OCI-LY1 (cell line): Measurements from ENCODE around the gene GOLGA6C.
"Not testable (repeated sequence)": the region's sequence is repeated elsewhere in the genome, so short reads cannot be mapped to it uniquely, and the experiment has no call there.

Experiments used
- H2AFZ ChIP-seq: fragments of 200-600 bp; sonication (generic), shearing (Covaris generic); 2 replicates; pipeline ENCODE4 v1.6.0; 2014; ENCODE audit warnings: antibody characterized with exemption, mild to moderate bottlenecking, low read length
- H3F3A ChIP-seq: fragments of 200-600 bp; sonication (generic), shearing (Covaris generic); 2 replicates; pipeline ENCODE4 v1.6.0; 2014; ENCODE audit warnings: mild to moderate bottlenecking, antibody characterized with exemption, low read length, moderate library complexity; ENCODE audit not compliant: insufficient read depth
- H3K27ac ChIP-seq: fragments of 200-600 bp; sonication (generic); 2 replicates; pipeline ENCODE4 v1.5.1; 2014; ENCODE audit warnings: low read length, mixed run types, mild to moderate bottlenecking, low read depth; ENCODE audit not compliant: poor library complexity, severe bottlenecking
- H3K27me3 ChIP-seq: fragments of 200-600 bp; sonication (generic); 2 replicates; pipeline ENCODE4 v1.6.0; 2014; ENCODE audit warnings: antibody characterized with exemption, mild to moderate bottlenecking, low read length, moderate library complexity; ENCODE audit not compliant: insufficient read depth
- H3K36me3 ChIP-seq: fragments of 200-600 bp; sonication (generic); 2 replicates; pipeline ENCODE4 v1.6.1; 2014; ENCODE audit warnings: mild to moderate bottlenecking, antibody characterized with exemption, low read length, moderate library complexity, mixed read lengths; ENCODE audit not compliant: insufficient read depth
- H3K4me1 ChIP-seq: fragments of 200-600 bp; sonication (generic); 2 replicates; pipeline ENCODE4 v1.5.1; 2014; ENCODE audit warnings: mild to moderate bottlenecking, low read length, moderate library complexity; ENCODE audit not compliant: insufficient read depth, severe bottlenecking
- H3K4me2 ChIP-seq: fragments of 200-600 bp; sonication (generic), shearing (Covaris generic); 2 replicates; pipeline ENCODE4 v1.6.1; 2014; ENCODE audit warnings: low read length
- H3K4me3 ChIP-seq: fragments of 200-600 bp; sonication (generic); 2 replicates; pipeline ENCODE4 v1.5.1; 2014; ENCODE audit warnings: low read length, low read depth, mild to moderate bottlenecking, mixed read lengths; ENCODE audit not compliant: poor library complexity, severe bottlenecking
- H3K79me2 ChIP-seq: fragments of 200-600 bp; shearing (Covaris generic); 2 replicates; pipeline ENCODE4 v1.6.1; 2016; ENCODE audit warnings: mixed run types, low read length, mixed read lengths; ENCODE audit not compliant: insufficient read depth
- H3K9ac ChIP-seq: fragments of 200-600 bp; sonication (generic), shearing (Covaris generic); 2 replicates; pipeline ENCODE4 v1.6.1; 2014; ENCODE audit warnings: mild to moderate bottlenecking, low read length, mixed read lengths
- H3K9me2 ChIP-seq: fragments of 200-600 bp; sonication (generic), shearing (Covaris generic); 2 replicates; pipeline ENCODE4 v1.6.1; 2014; ENCODE audit warnings: low read depth, mild to moderate bottlenecking, low read length, mixed read lengths
- H3K9me3 ChIP-seq: fragments of 200-600 bp; shearing (Covaris generic); 2 replicates; pipeline ENCODE4 v1.6.1; 2014; ENCODE audit warnings: low read length, mixed read lengths
- H4K20me1 ChIP-seq: fragments of 200-600 bp; sonication (generic), shearing (Covaris generic); 2 replicates; pipeline ENCODE4 v1.6.0; 2016; ENCODE audit warnings: mild to moderate bottlenecking, low read length; ENCODE audit not compliant: insufficient read depth
- EZH2 ChIP-seq: fragments of 200-600 bp; sonication (generic), shearing (Covaris generic); IDR thresholded peaks from 2 replicates; pipeline ENCODE4 v1.8.0; 2017; ENCODE audit warnings: borderline replicate concordance, mixed run types, mild to moderate bottlenecking, antibody characterized with exemption, low read length, moderate library complexity, mixed read lengths
- TF ChIP-seq, protein P1 (sequence below): fragments of 200-600 bp; sonication (generic), shearing (Covaris generic); IDR thresholded peaks from 2 replicates; pipeline ENCODE4 v1.5.1; 2017; ENCODE audit warnings: mild to moderate bottlenecking, antibody characterized with exemption, low read length, moderate library complexity, mixed read lengths

The GOLGA6C gene

DNA sequence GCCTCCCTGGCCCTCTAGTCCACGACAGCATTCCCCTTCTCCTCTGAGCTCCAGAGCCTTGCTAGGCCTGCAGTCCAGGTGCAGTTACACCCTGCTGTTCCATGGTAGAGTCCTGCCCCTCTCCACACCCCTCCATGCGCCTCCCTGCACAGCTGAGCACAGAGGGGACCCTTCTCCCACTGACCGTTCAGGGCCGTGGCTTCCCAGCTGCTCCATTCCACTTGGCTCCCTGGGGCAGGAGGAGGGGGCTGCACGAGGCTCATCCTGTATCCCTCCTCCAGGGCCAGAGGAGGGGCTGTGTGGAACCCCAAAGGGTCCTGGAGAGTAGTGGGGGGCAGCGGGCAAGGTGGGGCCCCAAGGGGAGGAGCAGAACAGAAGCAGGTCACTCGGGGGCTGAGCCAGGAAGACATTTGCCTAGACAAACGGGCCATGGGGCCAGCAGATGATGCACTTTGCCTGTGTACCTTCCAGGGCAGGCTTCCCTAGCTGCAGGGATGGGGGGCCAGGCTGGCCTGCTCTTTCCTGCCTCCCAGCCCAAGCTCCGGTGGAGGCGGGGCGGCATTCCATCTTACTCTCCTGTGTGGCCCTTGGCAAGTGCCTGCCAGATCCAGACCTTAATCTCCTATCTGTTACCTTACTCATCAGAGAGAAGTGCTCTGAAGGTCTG, 20.7 kb upstream of the GOLGA6C start:
- Histone ChIP-seq H3K27me3 (no peaks in the 10 kb centered on the region; the same call in 1 of the 2 replicates), H3K79me2 (no peaks in the 10 kb centered on the region), H3K4me1 (no peaks in the 10 kb centered on the region), H2AFZ (no peak overlapping the region), H3F3A (no peaks in the 10 kb centered on the region), H3K9ac (no peak overlapping the region), H3K4me2 (no peak overlapping the region), H3K9me3 (no peaks in the 10 kb centered on the region), H4K20me1 (no peaks in the 10 kb centered on the region), H3K4me3 (no peak overlapping the region), H3K36me3 (no peaks in the 10 kb centered on the region), H3K27ac (no peak overlapping the region), H3K9me2 (no peaks in the 10 kb centered on the region)
- TF ChIP-seq EZH2, result no peak
- TF ChIP-seq, protein P1, sequence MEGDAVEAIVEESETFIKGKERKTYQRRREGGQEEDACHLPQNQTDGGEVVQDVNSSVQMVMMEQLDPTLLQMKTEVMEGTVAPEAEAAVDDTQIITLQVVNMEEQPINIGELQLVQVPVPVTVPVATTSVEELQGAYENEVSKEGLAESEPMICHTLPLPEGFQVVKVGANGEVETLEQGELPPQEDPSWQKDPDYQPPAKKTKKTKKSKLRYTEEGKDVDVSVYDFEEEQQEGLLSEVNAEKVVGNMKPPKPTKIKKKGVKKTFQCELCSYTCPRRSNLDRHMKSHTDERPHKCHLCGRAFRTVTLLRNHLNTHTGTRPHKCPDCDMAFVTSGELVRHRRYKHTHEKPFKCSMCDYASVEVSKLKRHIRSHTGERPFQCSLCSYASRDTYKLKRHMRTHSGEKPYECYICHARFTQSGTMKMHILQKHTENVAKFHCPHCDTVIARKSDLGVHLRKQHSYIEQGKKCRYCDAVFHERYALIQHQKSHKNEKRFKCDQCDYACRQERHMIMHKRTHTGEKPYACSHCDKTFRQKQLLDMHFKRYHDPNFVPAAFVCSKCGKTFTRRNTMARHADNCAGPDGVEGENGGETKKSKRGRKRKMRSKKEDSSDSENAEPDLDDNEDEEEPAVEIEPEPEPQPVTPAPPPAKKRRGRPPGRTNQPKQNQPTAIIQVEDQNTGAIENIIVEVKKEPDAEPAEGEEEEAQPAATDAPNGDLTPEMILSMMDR, result no peak

DNA sequence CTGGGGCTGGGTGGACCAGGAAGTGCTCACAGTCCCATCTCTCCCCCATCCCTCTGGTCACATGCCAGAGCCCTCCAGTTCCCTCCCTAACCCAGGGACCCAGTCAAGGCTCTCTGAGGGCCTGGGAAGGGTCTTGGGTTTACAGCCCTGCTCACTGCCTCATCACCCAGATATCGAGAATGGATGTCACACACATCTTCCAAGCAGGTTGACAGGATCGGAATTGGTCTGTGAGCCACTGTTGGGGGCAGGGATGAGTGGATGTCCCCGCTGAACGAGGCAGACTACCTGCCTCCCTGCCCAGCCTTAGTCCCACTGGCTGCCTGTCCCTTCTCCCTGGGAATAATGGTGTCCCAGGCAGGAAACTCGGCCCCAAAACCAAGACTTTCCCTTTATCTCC, 20.0 kb upstream of the GOLGA6C start:
- Histone ChIP-seq H3K4me1 (no peaks in the 10 kb centered on the region), H2AFZ (no peak overlapping the region), H3K4me2 (no peak overlapping the region), H3K27me3 (no peaks in the 10 kb centered on the region; the same call in 1 of the 2 replicates), H4K20me1 (no peaks in the 10 kb centered on the region), H3K79me2 (no peaks in the 10 kb centered on the region), H3K9ac (no peak overlapping the region), H3F3A (no peaks in the 10 kb centered on the region), H3K4me3 (no peak overlapping the region), H3K9me2 (no peaks in the 10 kb centered on the region), H3K27ac (no peak overlapping the region), H3K9me3 (no peaks in the 10 kb centered on the region), H3K36me3 (no peaks in the 10 kb centered on the region)
- TF ChIP-seq, protein P1, result no peak
- TF ChIP-seq EZH2, result no peak

DNA sequence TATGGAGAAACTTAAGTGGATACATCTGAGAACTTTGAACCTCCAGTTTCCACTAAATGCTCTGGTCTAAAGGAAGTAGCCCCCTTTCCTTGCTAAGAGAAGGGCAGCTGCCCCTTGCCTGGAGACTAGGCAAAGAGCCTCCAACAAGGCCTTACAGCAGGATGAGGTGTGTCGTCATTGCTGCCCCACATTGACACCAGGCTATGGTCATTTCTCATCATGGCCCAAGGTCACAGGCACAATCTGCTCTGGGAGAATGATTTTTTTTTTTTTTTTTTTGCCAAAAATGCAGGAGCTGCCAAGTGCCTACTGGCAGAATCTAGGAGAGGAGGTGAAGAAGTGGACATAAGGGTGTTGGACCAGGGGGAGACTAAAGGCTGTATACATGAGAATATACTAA, 12.4 kb upstream of the GOLGA6C start:
- not testable (repeated sequence) for H3K9ac ChIP-seq, H3K4me1 ChIP-seq, H4K20me1 ChIP-seq, H3K4me2 ChIP-seq, H3K79me2 ChIP-seq, H3K27me3 ChIP-seq, H3K9me3 ChIP-seq, H3K4me3 ChIP-seq, H3K27ac ChIP-seq, H2AFZ ChIP-seq, H3F3A ChIP-seq, H3K36me3 ChIP-seq, H3K9me2 ChIP-seq

DNA sequence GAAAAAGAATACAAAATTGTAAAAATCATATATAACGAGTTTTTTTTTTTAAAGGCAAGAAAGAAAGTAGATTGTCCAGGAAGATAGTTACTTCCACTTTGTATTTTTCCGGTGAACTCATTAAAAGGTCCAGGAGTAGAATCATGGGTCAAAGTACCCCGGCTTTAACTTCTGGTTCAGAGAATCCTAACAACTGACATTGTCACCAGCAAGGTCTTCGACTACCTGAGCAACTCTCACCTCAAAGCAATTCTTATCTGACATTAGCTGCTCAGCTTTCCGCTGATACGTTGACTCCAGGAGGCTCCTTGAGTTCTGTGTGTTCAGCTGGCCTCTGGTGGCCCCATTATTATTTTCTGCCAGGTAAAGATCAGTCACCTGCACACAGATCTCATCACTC, 9.1 kb upstream of the GOLGA6C start:
- not testable (repeated sequence) for H3K4me2 ChIP-seq, H3K9me3 ChIP-seq, H3K27me3 ChIP-seq, H3K9me2 ChIP-seq, H2AFZ ChIP-seq, H3F3A ChIP-seq, H3K4me3 ChIP-seq, H3K9ac ChIP-seq, H3K4me1 ChIP-seq, H3K79me2 ChIP-seq, H3K36me3 ChIP-seq, H3K27ac ChIP-seq, H4K20me1 ChIP-seq
